ENCODE measurements around the gene SUGP2. TPM values are rescaled to one million over a fixed set of nuclear protein-coding genes. Genes with fewer than 3 reads are reported as not detected.
"Not testable (repeated sequence)": the region's sequence is repeated elsewhere in the genome, so short reads cannot be mapped to it uniquely, and the experiment has no call there.

SUGP2 gene
- polyA plus RNA-seq, 5 donors = 93.2 to 132 (median 100) TPM

- no peak for DNase-seq
Observed at GRCh38 chr19:18955042-18955441, 78.3 kb downstream of the SUGP2 start.

DNA sequence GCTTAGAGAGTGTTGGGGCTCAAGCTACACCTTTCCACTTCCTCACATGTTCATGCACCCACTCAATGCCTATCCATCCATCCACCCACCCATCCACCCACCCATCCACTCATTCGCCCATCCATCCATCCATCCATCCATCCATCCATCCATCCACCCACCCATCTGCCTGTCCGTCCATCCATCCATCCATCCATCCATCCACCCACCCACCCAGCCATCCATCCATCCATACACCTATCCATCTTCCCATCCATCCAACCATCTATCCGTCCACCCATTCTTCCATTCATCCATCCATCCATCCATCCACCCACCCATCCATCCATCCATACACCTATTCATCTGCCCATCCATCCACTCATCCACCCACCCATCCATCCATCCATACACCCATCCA is 79.2 kb downstream of the SUGP2 start:
- DNase-seq = no peak

DNA sequence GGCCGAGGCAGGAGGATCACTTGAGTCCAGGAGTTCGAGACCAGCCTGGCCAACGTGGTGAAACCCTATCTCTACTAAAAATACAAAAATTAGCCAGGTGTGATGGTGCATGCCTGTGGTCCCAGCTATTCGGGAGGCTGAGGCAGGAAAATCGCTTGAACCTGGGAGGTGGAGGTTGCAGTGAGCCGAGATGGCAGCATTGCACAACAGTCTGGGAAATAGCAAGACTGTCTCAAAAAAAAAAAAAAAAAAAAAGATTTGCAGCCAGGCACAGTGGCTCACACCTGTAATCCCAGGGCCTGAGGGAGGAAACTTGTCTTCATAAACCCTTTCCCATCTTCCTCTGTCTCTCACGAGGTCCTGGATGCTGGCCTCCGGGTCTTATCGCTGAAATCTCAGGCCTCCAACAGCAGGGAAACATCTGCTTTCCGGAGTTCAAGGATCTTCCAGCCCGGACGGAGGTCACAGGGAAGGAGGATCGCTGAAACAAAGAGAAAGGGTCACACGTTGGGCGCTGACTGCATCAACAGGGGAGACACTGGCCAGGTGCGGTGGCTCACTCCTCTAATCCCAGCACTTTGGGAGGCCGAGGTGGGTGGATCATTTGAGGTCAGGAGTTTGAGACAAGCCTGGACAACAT is 80.8 kb downstream of the SUGP2 start:
- not testable (repeated sequence) for DNase-seq

DNA sequence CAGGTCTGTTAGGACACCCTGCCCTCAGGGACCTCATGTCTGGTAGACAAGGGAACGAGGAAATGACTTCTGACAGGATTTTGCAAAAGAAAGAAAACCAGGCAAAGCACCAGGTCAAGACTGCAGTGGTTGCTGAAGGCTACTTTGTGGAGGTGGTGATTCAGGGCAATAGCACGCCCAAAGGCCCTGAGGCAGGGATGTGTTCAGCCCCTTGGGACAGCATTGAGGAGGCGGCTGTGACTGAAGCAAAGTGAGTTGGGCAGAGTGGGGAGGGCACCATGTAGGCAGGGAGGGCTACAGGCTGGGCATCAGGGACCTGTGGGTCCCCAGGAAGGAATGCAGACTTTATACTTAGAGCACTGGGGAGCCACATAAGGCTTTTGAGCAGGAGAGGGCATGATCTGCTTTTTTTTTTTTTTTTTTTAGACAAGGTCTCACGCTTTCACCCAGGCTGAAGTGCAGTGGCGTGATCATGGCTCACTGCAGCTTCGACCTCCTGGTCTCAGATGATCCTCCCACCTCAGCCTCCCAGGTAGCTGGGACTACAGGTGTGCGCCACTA is 81.5 kb downstream of the SUGP2 start:
- DNase-seq = no peak

DNA sequence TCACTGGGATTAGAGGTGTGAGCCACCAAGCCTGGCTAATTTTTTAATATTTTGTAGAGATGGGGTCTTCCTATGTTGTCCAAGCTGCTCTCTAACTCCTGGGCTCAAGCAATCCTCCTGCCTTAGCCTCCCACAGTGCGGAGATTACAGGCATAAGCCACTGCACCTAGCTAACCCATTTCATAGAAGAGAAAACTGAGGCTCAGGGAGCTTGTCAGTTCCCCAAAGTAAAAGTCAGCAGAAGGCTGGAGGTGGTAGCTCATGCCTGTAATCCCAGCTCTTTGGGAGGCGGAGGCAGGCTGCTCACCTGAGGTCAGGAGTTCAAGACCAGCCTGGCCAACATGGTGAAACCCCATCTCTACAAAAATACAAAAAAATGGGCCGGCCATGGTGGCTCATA is 83.5 kb downstream of the SUGP2 start:
- DNase-seq = no peak

DNA sequence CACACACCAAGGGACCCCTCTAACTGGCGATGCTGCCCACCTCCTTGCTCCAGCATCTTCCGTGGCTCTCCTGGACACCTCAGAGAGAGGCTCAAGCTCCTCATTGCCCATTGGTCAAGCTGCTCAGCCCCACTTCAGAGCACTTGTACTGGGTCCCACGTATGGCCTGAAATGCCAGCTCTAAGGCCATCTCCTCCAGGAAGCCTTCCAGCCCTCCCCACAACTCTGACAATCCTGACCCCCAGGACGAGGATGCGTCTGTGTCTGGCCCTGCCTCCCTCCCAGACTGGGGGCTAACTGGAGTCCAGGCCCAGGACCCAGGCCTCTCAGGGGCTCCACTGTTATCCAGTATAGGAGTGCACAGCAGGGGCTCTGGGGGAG is 84.4 kb downstream of the SUGP2 start:
- DNase-seq = no peak

DNA sequence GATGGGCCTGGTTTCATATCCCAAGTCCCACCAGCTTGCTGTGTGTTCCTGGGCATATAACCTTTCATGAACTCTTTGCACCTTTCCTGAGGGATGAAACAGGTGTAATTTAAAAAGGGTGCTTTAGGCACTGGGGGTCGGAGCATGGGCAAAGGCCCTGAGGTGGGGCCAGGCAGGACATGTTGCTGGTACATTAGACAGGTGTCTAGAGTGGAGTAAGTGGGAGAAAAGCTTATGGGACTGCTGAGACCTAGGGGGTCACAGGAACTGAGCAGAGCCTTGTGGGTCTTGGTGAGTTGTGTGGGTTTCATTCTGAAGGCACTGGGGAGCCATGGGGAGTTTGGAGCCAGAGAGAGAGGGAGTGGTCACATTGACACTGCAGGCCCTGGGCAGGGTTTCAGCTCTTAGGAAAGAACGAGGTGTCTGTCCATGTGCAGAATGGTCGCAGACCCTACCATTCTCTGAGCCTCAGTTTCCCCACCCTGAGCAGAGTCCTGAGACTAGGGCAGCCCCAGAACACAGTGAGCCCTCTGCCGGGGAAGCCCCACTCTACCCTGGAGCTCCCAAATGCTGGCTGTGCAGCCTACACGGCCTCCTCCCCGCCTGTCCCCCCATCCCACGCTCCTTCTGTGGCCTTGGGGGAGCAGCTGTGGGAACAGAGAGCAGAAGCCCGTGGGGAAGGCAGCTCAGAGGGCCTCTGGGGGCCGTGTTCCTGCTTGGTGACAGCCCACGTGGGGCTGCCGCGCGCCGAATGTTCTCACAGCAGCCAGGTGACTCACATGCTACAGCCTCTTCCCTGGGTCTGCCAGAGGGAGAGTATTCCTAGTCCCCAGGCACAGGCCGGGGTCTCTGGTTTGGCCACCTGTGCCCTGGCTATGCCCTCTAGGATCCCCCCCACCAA is 85.0 kb downstream of the SUGP2 start:
- DNase-seq = no peak

GRCh38 chr19:18946918-18947317 is 86.4 kb downstream of the SUGP2 start:
- no peak for DNase-seq

DNA sequence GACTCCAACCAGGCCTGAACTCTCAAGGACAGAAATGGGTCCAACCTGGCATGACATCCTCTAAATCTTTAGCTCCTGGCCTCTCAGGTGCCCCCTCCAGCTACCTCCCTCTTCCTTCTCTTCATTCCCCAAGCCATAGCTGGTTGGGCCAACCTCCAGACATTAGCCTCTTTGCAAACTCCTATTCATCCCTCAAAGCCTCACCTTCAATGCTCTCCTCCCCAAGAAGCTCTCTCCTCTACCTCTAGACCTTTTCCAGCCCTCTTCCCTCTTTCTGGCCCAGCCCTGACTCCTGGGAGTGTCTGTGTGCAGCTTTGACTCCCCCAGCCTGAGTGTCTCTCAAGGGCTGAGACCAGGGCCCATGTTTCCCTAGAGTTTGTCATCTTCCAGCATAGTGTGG is 87.0 kb downstream of the SUGP2 start:
- no peak for DNase-seq

DNA sequence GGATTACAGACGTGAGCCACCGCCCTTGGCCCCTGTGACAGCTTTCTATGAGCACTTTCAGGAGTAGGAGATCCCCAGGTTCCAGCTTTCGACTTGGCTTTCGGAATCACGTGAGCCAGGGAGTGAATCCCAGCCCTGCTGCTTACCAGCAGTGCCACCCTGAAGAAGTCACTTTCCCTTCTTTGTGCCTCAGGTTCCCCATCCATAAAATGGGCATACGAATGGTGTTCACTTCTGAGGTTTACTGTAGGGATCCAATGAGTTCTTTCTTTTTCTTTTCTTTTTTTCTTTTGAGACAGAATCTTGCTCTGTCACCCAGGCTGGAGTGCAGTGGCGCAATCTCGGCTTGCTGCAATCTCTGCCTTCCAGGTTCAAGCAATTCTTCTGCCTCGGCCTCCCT is 88.0 kb downstream of the SUGP2 start:
- DNase-seq = no peak

DNA sequence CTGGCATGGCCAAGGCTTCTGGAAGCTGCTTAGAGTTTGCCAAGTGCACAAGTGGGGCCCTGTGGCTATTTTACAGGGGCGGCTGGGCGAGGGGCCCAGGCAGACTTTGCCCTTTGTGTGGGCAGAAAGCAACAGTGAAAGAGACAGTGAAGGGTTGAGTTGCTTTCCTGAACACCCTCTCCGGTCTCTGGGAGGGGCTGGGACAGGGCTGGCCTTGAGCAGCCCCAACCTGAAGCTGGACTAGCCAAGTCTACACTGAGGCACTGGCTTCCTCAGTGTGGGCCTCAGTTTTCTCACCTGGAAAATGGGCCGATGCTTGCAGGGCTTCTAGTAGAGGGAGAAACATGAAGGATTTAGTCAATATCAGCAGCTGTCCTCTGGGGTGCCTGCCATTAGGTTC is 89.9 kb downstream of the SUGP2 start:
- no peak for DNase-seq

GRCh38 chr19:18942692-18943091 is 90.6 kb downstream of the SUGP2 start:
- no peak for DNase-seq

DNA sequence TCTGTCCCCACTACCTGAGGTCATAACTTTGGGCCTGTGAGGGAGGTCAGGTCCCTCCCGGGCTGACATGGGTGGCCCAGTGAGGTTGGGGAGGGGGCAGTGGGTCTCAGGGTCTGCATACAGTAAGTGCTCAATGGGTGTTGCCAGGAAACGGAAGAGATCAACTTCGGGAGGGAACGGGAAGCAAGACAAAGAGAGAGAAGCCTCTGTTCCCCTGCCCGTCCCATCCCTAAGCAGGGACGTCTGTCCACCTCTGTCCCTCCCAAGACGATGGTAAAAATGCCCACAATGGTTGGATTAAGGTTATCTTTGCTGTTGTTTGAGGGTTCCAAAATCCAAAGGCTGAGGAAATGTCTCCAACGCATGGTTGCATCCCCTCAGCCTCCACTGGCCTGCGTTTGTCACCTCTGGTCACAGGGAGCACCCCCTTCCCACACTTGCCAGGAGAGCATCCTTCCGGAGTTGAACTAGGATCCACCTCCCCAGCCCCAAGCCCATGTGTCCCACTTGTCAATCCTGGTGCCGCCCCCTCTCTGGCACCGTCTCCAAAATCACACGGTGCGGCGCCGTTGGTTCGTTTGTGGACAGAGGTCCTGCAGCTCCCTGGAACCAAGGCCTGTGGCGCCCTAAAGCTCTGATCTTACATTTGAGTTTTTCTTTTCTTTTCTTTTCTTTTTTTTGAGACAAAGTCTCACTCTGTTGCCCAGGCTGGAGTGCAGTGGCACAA is 91.5 kb downstream of the SUGP2 start:
- no peak for DNase-seq

Other genes starting within 250 kb of the SUGP2 start
- under 1 TPM in 1 of 5 donors, not detected in 4; 0.60 TPM for gene COMP, start 242.2 kb downstream of the SUGP2 start, polyA plus RNA-seq (ENCODE audit: insufficient read depth in 1 of 5, insufficient read length in 5 of 5, low replicate concordance in 1 of 5)
- 10 to 100 TPM; 34.0 to 58.4 (median 52.9) TPM for gene UPF1, start 201.6 kb downstream of the SUGP2 start, polyA plus RNA-seq (ENCODE audit: insufficient read depth in 1 of 5, insufficient read length in 5 of 5, low replicate concordance in 1 of 5)
- 1 to 10 TPM; 2.0 to 5.3 (median 3.5) TPM for gene CERS1, start 137.4 kb downstream of the SUGP2 start, polyA plus RNA-seq (ENCODE audit: insufficient read depth in 1 of 5, insufficient read length in 5 of 5, low replicate concordance in 1 of 5)
- 100 to 1,000 TPM in 2 of 5 donors, 10 to 100 TPM in 3; 68.4 to 136 (median 88.3) TPM for gene COPE, start 114.1 kb downstream of the SUGP2 start, polyA plus RNA-seq (ENCODE audit: insufficient read depth in 1 of 5, insufficient read length in 5 of 5, low replicate concordance in 1 of 5)
- 10 to 100 TPM; 41.0 to 64.6 (median 49.5) TPM for gene DDX49, start 113.8 kb downstream of the SUGP2 start, polyA plus RNA-seq (ENCODE audit: insufficient read depth in 1 of 5, insufficient read length in 5 of 5, low replicate concordance in 1 of 5)
- gene HOMER3, start 92.3 kb downstream of the SUGP2 start, polyA plus RNA-seq (ENCODE audit: insufficient read depth in 1 of 5, insufficient read length in 5 of 5, low replicate concordance in 1 of 5) = 10 to 100 TPM; 45.0 to 77.3 (median 53.8) TPM
- gene ARMC6, start 86 bp upstream of the SUGP2 start, polyA plus RNA-seq (ENCODE audit: insufficient read depth in 1 of 5, insufficient read length in 5 of 5, low replicate concordance in 1 of 5) = 10 to 100 TPM; 26.6 to 43.7 (median 33.1) TPM
- 10 to 100 TPM; 10.2 to 15.9 (median 12.9) TPM for gene SLC25A42, start 30.5 kb upstream of the SUGP2 start, polyA plus RNA-seq (ENCODE audit: insufficient read depth in 1 of 5, insufficient read length in 5 of 5, low replicate concordance in 1 of 5)
- gene TMEM161A, start 105.0 kb upstream of the SUGP2 start, polyA plus RNA-seq (ENCODE audit: insufficient read depth in 1 of 5, insufficient read length in 5 of 5, low replicate concordance in 1 of 5) = 10 to 100 TPM; 19.4 to 31.3 (median 25.3) TPM
- gene MEF2B, start 136.7 kb upstream of the SUGP2 start, polyA plus RNA-seq (ENCODE audit: insufficient read depth in 1 of 5, insufficient read length in 5 of 5, low replicate concordance in 1 of 5) = 1 to 10 TPM; 1.5 to 3.6 (median 3.5) TPM
- gene BORCS8, start 158.6 kb upstream of the SUGP2 start, polyA plus RNA-seq (ENCODE audit: insufficient read depth in 1 of 5, insufficient read length in 5 of 5, low replicate concordance in 1 of 5) = 10 to 100 TPM; 16.3 to 20.7 (median 17.6) TPM
- 10 to 100 TPM; 55.3 to 88.3 (median 68.3) TPM for gene RFXANK, start 158.7 kb upstream of the SUGP2 start, polyA plus RNA-seq (ENCODE audit: insufficient read depth in 1 of 5, insufficient read length in 5 of 5, low replicate concordance in 1 of 5)
- gene NR2C2AP, start 169.9 kb upstream of the SUGP2 start, polyA plus RNA-seq (ENCODE audit: insufficient read depth in 1 of 5, insufficient read length in 5 of 5, low replicate concordance in 1 of 5) = 10 to 100 TPM in 4 of 5 donors, 1 to 10 TPM in 1; 9.4 to 14.9 (median 12.6) TPM
- gene NCAN, start 178.4 kb upstream of the SUGP2 start, polyA plus RNA-seq (ENCODE audit: insufficient read depth in 1 of 5, insufficient read length in 5 of 5, low replicate concordance in 1 of 5) = under 1 TPM; 0.03 to 0.09 (median 0.05) TPM
- gene TM6SF2, start 239.8 kb upstream of the SUGP2 start, polyA plus RNA-seq (ENCODE audit: insufficient read depth in 1 of 5, insufficient read length in 5 of 5, low replicate concordance in 1 of 5) = 1 to 10 TPM; 4.9 to 9.1 (median 6.0) TPM

Data from right lung (tissue), 5 donors.